ENCODE data around the gene MEGF11. TPM values are rescaled to one million over a fixed set of nuclear protein-coding genes. Genes with fewer than 3 reads are reported as not detected.

MEGF11 gene
- total RNA-seq, 1 donor from 2014 or later, result not detected

DNA sequence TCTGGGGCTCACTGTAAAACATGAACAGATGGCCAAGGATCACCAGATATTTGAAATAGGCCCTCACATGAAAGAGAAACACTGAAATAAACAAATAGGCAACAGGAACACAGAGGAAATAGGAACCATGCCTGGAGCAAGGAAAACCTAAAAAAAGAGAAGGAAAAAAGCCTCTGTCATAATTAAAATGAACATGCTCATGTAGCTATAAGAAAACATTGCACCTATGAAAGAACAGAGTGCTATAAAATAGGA, 281.9 kb downstream of the MEGF11 start:
- FAIRE-seq (no peak), DNase-seq (ENCODE audit: low read depth) (no peak)
- Histone ChIP-seq H3K4me3 (ENCODE audit: low read depth, low read length) (no peak overlapping the region), H3K27me3 (ENCODE audit: control insufficient read depth, insufficient read depth, low read length) (peaks cover 9% of the 10 kb centered on the region), H3K36me3 (ENCODE audit: control insufficient read depth, insufficient read depth, low read length) (no peaks in the 10 kb centered on the region)
- TF ChIP-seq, protein P1, sequence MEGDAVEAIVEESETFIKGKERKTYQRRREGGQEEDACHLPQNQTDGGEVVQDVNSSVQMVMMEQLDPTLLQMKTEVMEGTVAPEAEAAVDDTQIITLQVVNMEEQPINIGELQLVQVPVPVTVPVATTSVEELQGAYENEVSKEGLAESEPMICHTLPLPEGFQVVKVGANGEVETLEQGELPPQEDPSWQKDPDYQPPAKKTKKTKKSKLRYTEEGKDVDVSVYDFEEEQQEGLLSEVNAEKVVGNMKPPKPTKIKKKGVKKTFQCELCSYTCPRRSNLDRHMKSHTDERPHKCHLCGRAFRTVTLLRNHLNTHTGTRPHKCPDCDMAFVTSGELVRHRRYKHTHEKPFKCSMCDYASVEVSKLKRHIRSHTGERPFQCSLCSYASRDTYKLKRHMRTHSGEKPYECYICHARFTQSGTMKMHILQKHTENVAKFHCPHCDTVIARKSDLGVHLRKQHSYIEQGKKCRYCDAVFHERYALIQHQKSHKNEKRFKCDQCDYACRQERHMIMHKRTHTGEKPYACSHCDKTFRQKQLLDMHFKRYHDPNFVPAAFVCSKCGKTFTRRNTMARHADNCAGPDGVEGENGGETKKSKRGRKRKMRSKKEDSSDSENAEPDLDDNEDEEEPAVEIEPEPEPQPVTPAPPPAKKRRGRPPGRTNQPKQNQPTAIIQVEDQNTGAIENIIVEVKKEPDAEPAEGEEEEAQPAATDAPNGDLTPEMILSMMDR (IDR thresholded peaks at IDR 0.05; ENCODE audit: insufficient read depth, low read length, severe bottlenecking), result no peak

DNA sequence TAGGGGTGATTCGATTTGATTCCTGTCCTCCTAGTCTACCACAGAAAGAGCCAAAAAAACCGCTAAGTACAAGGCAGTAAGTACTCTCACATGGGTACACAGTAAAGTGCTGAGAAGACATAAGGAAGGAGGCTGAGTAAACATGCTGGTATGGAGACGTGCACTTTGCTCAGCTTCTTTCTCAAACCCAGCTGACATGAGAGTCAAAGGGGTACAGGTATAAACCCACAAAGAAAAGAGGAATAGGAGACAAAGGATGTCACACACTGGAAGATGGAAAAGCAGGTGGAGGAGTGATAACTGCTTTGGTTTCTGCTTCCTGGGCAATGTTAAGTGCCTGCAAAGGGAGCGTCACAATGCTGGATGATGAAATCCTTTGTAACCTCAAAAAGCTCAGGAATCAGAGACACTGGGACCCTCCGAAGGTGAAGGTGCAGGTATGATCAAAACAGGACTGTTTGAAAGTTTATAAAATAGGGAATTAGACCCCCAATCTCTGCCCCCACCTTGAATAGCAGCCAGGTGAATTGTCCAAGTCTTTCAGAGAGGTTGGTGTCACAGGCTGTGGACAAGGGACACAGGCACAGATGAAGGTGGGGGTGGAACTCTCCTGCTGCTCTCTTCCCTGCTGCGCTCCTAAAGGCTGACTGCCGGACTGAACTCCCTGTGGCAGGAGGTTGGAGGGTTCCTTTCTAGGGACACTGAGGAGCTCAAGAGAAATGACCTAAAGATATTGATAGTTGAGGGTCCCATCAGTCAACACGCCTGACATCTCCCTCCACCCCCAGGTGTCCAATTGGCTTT, 282.4 kb downstream of the MEGF11 start:
- peak; percentile 35 for DNase-seq (ENCODE audit: low read depth)
- Histone ChIP-seq H3K36me3 (ENCODE audit: control insufficient read depth, insufficient read depth, low read length) (no peaks in the 10 kb centered on the region), H3K27me3 (ENCODE audit: control insufficient read depth, insufficient read depth, low read length) (peaks cover 9% of the 10 kb centered on the region), H3K4me3 (ENCODE audit: low read depth, low read length) (no peak overlapping the region)
- TF ChIP-seq, protein P1 (IDR thresholded peaks at IDR 0.05; ENCODE audit: insufficient read depth, low read length, severe bottlenecking), result no peak
- no peak for FAIRE-seq

DNA sequence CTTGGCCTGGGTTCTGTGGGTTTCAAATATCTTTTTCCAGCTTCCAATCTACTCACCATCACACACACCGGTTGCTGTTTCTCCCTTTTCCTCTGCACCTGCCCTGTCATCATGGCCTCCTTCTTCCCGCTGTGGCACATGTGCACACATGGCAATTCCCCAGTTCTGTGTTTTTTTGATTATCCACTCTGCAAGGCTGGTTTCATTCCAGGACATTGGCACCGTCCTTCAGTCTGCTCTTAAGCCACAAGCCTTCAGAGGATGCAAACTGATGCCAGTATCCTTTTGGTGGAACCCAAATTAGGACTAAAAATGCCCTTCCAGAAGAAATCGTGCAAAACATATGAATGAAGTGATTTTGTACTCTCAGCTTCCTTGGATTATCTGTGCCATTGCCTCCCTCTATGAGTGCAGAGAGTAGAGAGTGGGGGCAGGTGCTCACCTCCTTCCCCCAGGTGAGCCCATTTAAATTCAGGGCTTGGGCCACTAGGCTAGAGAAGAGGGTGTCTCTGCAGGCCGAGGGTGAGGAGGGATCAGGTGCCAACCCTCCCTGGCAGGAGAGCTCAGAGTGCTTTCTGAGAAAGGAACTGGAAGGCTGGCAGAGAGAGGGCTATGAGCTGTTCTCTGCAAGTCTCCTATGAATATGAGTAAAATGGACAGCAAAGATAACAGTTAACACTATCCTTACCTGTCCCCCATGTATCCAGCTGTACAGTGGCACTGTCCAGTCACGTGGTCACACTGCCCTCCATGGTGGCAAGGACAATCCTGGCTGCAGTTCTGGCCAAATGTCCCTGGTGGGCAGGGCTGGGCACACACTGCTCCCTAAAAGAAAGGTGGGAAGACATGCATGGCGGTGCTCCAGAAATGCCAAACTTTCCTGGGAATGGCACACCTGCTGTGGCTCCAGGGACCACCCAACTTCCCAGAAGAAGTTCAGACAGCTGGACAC, 283.4 kb downstream of the MEGF11 start:
- DNase-seq (ENCODE audit: low read depth) (no peak), FAIRE-seq (peak; percentile 7)
- Histone ChIP-seq H3K36me3 (ENCODE audit: control insufficient read depth, insufficient read depth, low read length) (no peaks in the 10 kb centered on the region), H3K27me3 (ENCODE audit: control insufficient read depth, insufficient read depth, low read length) (peaks cover 7% of the 10 kb centered on the region), H3K4me3 (ENCODE audit: low read depth, low read length) (no peak overlapping the region)
- TF ChIP-seq, protein P1 (IDR thresholded peaks at IDR 0.05; ENCODE audit: insufficient read depth, low read length, severe bottlenecking), result no peak

DNA sequence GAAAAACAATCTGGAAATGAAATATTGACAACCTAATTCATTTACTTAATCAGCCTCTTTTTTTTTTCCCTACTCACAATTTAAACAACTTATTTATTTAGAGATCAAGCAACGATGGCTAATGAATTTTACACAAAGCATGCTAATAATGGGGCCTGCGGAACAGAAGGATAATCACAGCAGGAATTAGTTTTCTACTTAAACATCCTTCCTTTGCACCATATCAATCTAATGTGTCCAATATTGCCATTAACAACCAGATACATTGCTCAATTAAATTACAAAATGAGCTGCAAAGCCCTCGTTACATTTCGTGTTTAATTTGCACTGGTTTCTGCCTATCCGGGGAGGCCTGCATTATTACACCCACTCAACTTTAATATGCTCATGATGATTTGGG, 285.0 kb downstream of the MEGF11 start:
- H3K27me3 ChIP-seq (ENCODE audit: control insufficient read depth, insufficient read depth, low read length), result peaks cover 14% of the 10 kb centered on the region
- FAIRE-seq (no peak), DNase-seq (ENCODE audit: low read depth) (no peak)
- no peak overlapping the region for H3K4me3 ChIP-seq (ENCODE audit: low read depth, low read length)
- TF ChIP-seq, protein P1 (IDR thresholded peaks at IDR 0.05; ENCODE audit: insufficient read depth, low read length, severe bottlenecking), result no peak
- no peaks in the 10 kb centered on the region for H3K36me3 ChIP-seq (ENCODE audit: control insufficient read depth, insufficient read depth, low read length)

DNA sequence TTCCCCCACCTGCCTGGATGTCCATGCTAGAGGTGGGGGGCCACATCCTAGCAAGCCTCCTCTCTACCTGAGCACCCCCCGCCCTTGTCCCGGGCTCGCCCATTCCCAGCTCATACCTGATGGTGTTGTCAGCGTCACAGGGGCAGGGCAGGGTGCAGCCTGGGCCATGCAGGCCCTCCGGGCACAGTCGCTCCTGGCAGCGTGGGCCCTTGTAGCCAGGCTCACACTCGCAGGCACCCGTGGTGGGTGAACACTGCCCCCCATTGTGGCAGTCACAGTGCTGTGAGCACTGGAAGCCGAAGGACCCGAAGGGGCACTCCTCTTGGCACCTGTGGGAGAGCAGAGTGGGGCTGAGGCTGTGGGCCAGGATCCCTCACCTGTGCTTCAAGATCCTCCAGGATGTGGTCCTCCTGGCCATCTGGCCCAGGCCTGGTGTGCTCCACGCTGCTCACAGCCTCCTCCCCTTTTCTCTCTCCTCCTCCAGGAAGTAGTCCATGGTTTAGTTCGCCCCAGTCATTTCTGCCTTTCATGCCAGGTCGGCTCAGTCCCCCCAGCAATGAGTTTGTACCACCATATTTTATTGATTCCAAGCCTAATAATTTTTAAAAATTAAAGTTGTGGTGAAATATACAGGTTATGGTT, 288.6 kb downstream of the MEGF11 start:
- Histone ChIP-seq H3K27me3 (ENCODE audit: control insufficient read depth, insufficient read depth, low read length) (peaks cover 19% of the 10 kb centered on the region), H3K36me3 (ENCODE audit: control insufficient read depth, insufficient read depth, low read length) (no peaks in the 10 kb centered on the region), H3K4me3 (ENCODE audit: low read depth, low read length) (no peak overlapping the region)
- FAIRE-seq (no peak), DNase-seq (ENCODE audit: low read depth) (no peak)
- TF ChIP-seq, protein P1 (IDR thresholded peaks at IDR 0.05; ENCODE audit: insufficient read depth, low read length, severe bottlenecking), result no peak
